ENCODE data around the gene AHNAK. TPM values are rescaled to one million over a fixed set of nuclear protein-coding genes. Genes with fewer than 3 reads are reported as not detected.
A peak's percentile ranks its signal among the peaks of the same experiment; 100 is the strongest.
"Not testable (repeated sequence)": the region's sequence is repeated elsewhere in the genome, so short reads cannot be mapped to it uniquely, and the experiment has no call there.

AHNAK gene
- total RNA-seq, 1 donor from 2014 or later = 96.5 TPM

GRCh38 chr11:62578541-62578940 is 31.9 kb upstream of the AHNAK start:
- Mint-ChIP-seq H3K27ac (no peak overlapping the region), H3K27me3 (ENCODE audit: insufficient read depth) (no peaks in the 10 kb centered on the region), H3K9me3 (no peaks in the 10 kb centered on the region), H3K36me3 (ENCODE audit: low read depth) (peaks cover 29% of the 10 kb centered on the region), H3K4me1 (ENCODE audit: low read depth) (peaks cover 6% of the 10 kb centered on the region), H3K4me3 (no peak overlapping the region)
- intact Hi-C loops (cut with micrococcal nuclease) = no loop called here
- no peak for DNase-seq (ENCODE audit: low spot score)

GRCh38 chr11:62577046-62577714 is 30.6 kb upstream of the AHNAK start:
- Mint-ChIP-seq H3K4me3 (no peak overlapping the region), H3K36me3 (ENCODE audit: low read depth) (peaks cover 40% of the 10 kb centered on the region), H3K4me1 (ENCODE audit: low read depth) (peaks cover 17% of the 10 kb centered on the region), H3K27me3 (ENCODE audit: insufficient read depth) (no peaks in the 10 kb centered on the region), H3K9me3 (no peaks in the 10 kb centered on the region), H3K27ac (no peak overlapping the region)
- DNase-seq (ENCODE audit: low spot score) = no peak
- intact Hi-C loops (cut with micrococcal nuclease) = no loop called here

DNA sequence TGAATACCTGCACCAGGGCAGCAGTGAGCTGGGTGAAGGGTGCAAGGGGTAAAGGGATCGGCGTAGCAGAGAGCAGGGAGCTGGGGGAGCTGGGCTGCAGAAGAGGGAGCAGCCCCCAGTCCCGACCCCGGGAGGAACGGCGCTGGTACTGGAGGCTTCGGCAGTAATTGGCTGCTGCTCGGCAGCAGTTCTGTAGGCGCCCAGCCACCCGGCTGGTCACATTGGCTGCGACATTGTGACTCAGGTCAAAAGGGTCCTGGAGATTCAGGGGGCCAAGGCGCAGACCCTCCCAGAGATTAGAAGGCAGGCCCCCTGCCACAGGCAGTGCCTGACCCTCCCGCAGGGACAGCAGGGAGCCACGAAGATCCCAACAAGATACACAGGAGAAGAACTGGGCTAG is 29.2 kb upstream of the AHNAK start:
- intact Hi-C loops (cut with micrococcal nuclease) = no loop called here
- DNase-seq (ENCODE audit: low spot score) = no peak
- Mint-ChIP-seq H3K4me1 (ENCODE audit: low read depth) (peaks cover 31% of the 10 kb centered on the region), H3K27me3 (ENCODE audit: insufficient read depth) (no peaks in the 10 kb centered on the region), H3K4me3 (no peak overlapping the region), H3K27ac (peak overlapping the region; percentile 50), H3K36me3 (ENCODE audit: low read depth) (peaks cover 46% of the 10 kb centered on the region), H3K9me3 (no peaks in the 10 kb centered on the region)

- Mint-ChIP-seq H3K9me3 (no peaks in the 10 kb centered on the region), H3K4me1 (ENCODE audit: low read depth) (peaks cover 35% of the 10 kb centered on the region), H3K27ac (peak overlapping the region; percentile 92), H3K27me3 (ENCODE audit: insufficient read depth) (no peaks in the 10 kb centered on the region), H3K36me3 (ENCODE audit: low read depth) (peaks cover 48% of the 10 kb centered on the region), H3K4me3 (peak overlapping the region; percentile 98)
- no peak for DNase-seq (ENCODE audit: low spot score)
- intact Hi-C loops (cut with micrococcal nuclease) = no loop called here
These were observed 28.6 kb upstream of the AHNAK start for GRCh38 chr11:62575156-62575555.

- Mint-ChIP-seq H3K36me3 (ENCODE audit: low read depth) (peaks cover 54% of the 10 kb centered on the region), H3K4me1 (ENCODE audit: low read depth) (peaks cover 37% of the 10 kb centered on the region), H3K4me3 (peak overlapping the region; percentile 98), H3K9me3 (no peaks in the 10 kb centered on the region), H3K27me3 (ENCODE audit: insufficient read depth) (no peaks in the 10 kb centered on the region), H3K27ac (peak overlapping the region; percentile 92)
- no peak for DNase-seq (ENCODE audit: low spot score)
- intact Hi-C loops (cut with micrococcal nuclease) = loop anchor here (1.0 to 5.0 kb wide), 4 partner anchors 72 to 308 kb away; partner anchors contain the start of genes GANAB and SLC3A2
These were observed 27.9 kb upstream of the AHNAK start for GRCh38 chr11:62574363-62575071.

DNA sequence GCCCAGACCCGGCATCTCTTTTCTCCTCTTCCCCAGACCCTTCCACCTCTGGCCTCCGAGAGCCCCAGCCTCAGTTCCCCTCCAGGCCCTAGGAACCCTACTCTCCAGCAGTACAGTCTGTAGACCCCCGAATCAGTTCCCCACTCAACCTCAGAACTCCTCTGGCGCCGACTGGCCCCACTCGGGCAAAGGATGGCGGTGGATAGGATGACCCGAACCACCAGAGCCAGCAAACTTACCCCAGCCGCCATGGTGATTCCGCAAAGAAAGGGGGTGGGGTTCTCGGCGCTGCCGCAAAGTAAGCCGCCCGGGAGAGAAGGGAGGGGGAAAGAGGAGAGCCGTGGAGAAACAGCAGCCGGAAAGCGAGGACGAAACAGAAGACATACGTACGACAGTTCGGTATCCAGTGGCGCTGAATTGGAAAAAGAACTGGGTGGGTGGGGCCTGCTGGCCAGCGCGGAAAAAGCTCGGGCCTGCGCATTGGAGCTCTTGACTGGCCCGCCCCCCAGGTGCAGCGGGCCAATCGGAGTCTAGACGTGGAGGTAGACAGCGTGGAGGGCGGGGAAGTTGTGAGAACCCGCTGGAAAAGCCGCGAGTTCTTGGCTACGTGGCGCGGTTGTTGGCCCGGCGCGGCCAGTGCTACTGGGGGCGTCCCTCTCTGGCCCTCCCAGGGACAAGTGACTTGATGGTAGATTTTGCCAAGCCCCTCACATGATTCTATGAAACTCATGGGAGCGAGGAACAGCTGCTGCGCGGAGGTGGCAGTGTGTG is 27.2 kb upstream of the AHNAK start, which contains the start of gene EEF1G:
Gene EEF1G (minus strand): TSS at position 300 of the 771 bp plus-strand sequence. CDS start 49 bp downstream, at position 251.
- intact Hi-C loops (cut with micrococcal nuclease) = loop anchor here (1.0 to 5.0 kb wide), 8 partner anchors 16 to 309 kb away; partner anchors contain the start of genes GANAB, SLC3A2 and TUT1
- no peaks in the 10 kb centered on the region for H3K27me3 Mint-ChIP-seq (ENCODE audit: insufficient read depth)
- H3K4me1 Mint-ChIP-seq (ENCODE audit: low read depth) = peaks cover 37% of the 10 kb centered on the region
- H3K9me3 Mint-ChIP-seq = no peaks in the 10 kb centered on the region
- peaks cover 54% of the 10 kb centered on the region for H3K36me3 Mint-ChIP-seq (ENCODE audit: low read depth)
- H3K27ac Mint-ChIP-seq = peak within 1 kb of the TSS; percentile 92
- peak; percentile 99 for DNase-seq (ENCODE audit: low spot score)
- H3K4me3 Mint-ChIP-seq = peak within 1 kb of the TSS; percentile 98

DNA sequence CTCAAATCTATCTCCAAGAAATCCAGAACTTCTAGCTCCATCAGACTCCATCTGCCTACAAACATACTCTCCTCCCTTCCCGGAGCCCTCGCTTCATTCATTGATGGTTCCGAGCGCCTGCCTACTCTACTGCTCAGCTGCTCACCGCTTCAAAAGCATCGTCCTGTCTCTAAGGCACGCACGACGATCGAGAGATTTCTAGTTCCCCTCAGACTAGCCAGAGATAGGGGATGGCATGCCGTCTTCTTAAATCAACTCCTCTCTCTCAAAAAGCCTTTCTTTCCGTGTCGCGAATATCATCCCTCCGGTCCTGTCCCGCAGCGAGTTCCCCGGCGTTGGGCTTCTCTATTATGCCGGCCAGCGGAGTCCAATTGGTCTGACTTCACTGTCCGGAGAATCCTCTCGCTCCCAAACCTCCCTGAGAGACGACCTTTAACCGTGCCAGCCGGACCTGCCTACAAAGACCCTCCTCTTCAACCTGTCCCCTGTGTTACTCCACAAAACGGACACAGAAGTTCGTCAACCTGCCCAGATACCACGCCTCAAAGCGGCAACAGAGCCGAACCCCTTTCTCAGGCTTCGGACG is 26.5 kb upstream of the AHNAK start:
- Mint-ChIP-seq H3K27me3 (ENCODE audit: insufficient read depth) (no peaks in the 10 kb centered on the region), H3K27ac (peak overlapping the region; percentile 92), H3K4me3 (peak overlapping the region; percentile 98), H3K9me3 (no peaks in the 10 kb centered on the region), H3K36me3 (ENCODE audit: low read depth) (peaks cover 57% of the 10 kb centered on the region), H3K4me1 (ENCODE audit: low read depth) (peaks cover 37% of the 10 kb centered on the region)
- intact Hi-C loops (cut with micrococcal nuclease) = loop anchor here (1.0 to 5.0 kb wide), 5 partner anchors 16 to 309 kb away; partner anchors contain the start of genes SLC3A2 and TUT1
- no peak for DNase-seq (ENCODE audit: low spot score)

DNA sequence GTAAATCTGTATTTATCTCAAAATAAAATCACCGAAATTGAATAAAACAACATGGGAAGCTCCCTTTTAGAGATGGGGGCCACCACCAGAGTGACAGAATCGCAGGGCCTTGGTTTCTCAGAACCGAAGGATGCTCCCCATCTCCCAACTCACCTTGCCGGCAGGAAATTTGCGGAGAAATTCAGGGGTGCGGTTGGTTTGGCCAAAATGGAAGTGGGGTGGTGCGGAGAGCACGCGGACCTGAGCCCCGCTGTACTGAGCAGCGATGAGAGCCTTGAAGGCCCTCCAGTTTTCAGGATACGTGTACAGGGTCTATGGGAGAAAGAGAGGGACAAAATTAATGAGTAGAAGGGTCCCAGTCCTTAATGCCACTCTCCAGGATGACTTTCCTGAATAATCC is 25.8 kb upstream of the AHNAK start:
- intact Hi-C loops (cut with micrococcal nuclease) = loop anchor here (5.0 kb wide), 1 partner anchor 310 kb away; the partner anchor contains the start of gene SLC3A2
- H3K27ac Mint-ChIP-seq = peak overlapping the region; percentile 92
- H3K4me3 Mint-ChIP-seq = peak overlapping the region; percentile 98
- no peak for DNase-seq (ENCODE audit: low spot score)
- no peaks in the 10 kb centered on the region for H3K27me3 Mint-ChIP-seq (ENCODE audit: insufficient read depth)
- H3K36me3 Mint-ChIP-seq (ENCODE audit: low read depth) = peaks cover 57% of the 10 kb centered on the region
- peaks cover 38% of the 10 kb centered on the region for H3K4me1 Mint-ChIP-seq (ENCODE audit: low read depth)
- H3K9me3 Mint-ChIP-seq = no peaks in the 10 kb centered on the region

- H3K36me3 Mint-ChIP-seq (ENCODE audit: low read depth) = peaks cover 59% of the 10 kb centered on the region
These were observed 24.9 kb upstream of the AHNAK start for GRCh38 chr11:62571493-62571892.

DNA sequence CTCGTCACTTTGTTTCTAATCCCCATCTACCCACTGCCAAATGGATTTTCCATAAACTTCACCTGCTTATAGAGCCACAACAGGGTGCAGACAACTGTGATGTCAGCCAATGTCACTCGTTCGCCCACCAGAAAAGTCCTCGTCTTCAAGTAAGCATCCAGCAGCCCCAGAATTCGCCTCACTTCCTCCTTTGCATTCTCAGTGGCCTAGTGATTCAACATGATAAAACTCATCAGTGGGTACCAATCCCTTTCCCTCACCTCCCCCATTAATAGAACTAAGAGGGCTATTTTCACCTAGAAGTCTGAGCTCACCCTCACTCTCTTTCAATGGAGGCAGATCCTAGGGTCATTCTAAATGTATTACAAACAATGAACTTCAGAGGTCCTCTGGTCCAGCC is 24.3 kb upstream of the AHNAK start:
- intact Hi-C loops (cut with micrococcal nuclease) = loop anchor here (5.0 kb wide), 1 partner anchor 311 kb away; the partner anchor contains the start of gene SLC3A2
- H3K27me3 Mint-ChIP-seq (ENCODE audit: insufficient read depth); H3K9me3 Mint-ChIP-seq; DNase-seq (ENCODE audit: low spot score): not testable (repeated sequence)
- H3K4me3 Mint-ChIP-seq = peak overlapping the region; percentile 98
- peaks cover 64% of the 10 kb centered on the region for H3K36me3 Mint-ChIP-seq (ENCODE audit: low read depth)
- H3K4me1 Mint-ChIP-seq (ENCODE audit: low read depth) = peaks cover 53% of the 10 kb centered on the region
- peak overlapping the region; percentile 40 for H3K27ac Mint-ChIP-seq

More at GRCh38 chr11:62571493-62571892, 24.9 kb upstream of the AHNAK start:
- intact Hi-C loops (cut with micrococcal nuclease) = loop anchor here (5.0 kb wide), 1 partner anchor 311 kb away; the partner anchor contains the start of gene SLC3A2
- Mint-ChIP-seq H3K4me3 (peak overlapping the region; percentile 98), H3K4me1 (ENCODE audit: low read depth) (peaks cover 47% of the 10 kb centered on the region)
- not testable (repeated sequence) for H3K27me3 Mint-ChIP-seq (ENCODE audit: insufficient read depth); H3K27ac Mint-ChIP-seq; H3K9me3 Mint-ChIP-seq; DNase-seq (ENCODE audit: low spot score)

DNA sequence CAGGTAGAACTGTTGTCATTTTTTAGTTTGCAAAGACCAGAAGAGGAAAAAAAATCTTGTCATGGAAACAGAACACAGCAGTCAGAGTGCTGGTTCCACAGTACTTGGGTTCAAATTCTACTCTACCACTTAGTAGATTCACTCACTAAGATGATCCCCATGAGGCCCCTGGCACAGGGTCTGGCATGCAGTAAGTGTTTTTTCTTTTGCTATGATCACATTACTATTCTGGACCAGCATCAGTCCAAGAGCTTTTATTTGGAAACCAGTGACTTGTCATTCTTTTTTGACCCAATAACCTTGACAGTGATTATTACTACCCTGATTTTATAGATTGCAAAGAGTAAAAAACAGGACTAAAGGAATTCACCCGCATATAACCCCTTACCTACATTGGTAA is 23.0 kb upstream of the AHNAK start:
- Mint-ChIP-seq H3K27ac (no peak overlapping the region), H3K36me3 (ENCODE audit: low read depth) (peaks cover 70% of the 10 kb centered on the region), H3K27me3 (ENCODE audit: insufficient read depth) (no peaks in the 10 kb centered on the region), H3K9me3 (no peaks in the 10 kb centered on the region), H3K4me3 (no peak overlapping the region), H3K4me1 (ENCODE audit: low read depth) (peaks cover 56% of the 10 kb centered on the region)
- intact Hi-C loops (cut with micrococcal nuclease) = loop anchor here (5.0 kb wide), 1 partner anchor 313 kb away; the partner anchor contains the start of gene SLC3A2
- DNase-seq (ENCODE audit: low spot score) = no peak

DNA sequence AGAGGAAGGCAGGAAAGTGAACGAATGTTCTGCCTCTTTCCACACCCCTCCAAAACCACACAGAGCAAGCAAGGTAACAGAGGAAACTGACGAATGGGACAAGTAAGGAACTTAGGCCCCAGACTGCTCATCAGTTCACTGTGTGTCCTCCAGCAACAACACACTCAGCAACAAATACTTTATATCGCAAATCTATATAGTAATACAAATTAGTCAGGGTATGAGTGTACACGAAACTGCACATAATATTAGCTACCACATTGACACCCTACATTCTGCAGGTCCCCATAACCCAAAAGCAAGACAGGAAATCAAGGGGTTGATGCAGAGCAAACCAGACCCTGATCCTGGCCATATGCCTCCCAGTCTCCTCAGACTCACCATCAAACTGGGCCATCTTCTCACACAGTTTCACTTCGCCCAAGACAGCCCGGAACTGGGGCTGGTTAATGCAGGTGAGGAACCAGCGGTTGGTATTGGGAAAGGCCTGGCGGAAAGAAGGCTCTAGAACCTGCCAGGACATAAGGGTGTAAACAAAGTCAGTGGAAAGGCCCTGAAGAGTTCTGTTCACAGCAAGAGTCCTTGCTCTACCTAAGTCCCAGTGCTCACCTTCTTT is 20.5 kb upstream of the AHNAK start:
- Mint-ChIP-seq H3K27me3 (ENCODE audit: insufficient read depth) (no peaks in the 10 kb centered on the region), H3K9me3 (no peaks in the 10 kb centered on the region), H3K4me3 (no peak overlapping the region), H3K27ac (peak overlapping the region; percentile 40), H3K4me1 (ENCODE audit: low read depth) (peaks cover 45% of the 10 kb centered on the region), H3K36me3 (ENCODE audit: low read depth) (peaks cover 60% of the 10 kb centered on the region)
- no peak for DNase-seq (ENCODE audit: low spot score)
- intact Hi-C loops (cut with micrococcal nuclease) = no loop called here

Measured in activated T-helper 1 cell treated with anti-CD3 and anti-CD28 coated beads, Interleukin-12 subunit alpha, Interleukin-12 subunit beta, Interleukin-2, Interleukin-4 antibody, amounts not matched to agents 30 ng/mL and 10 ng/mL and 1 ng/mL, durations not matched to agents 14 hours and 24 hours and 36 hours (primary cell).